HG02571 (cell line): Measurements from ENCODE around the gene HOMER2.

ENCODE experiments used
- ATAC-seq: cut with Tn5 transposase; IDR thresholded peaks from one replicate; pipeline ENCODE4 v1.9.1; 2021; ENCODE audit warnings: mild to moderate bottlenecking, moderate library complexity; ENCODE audit not compliant: unreplicated experiment

The HOMER2 gene

DNA sequence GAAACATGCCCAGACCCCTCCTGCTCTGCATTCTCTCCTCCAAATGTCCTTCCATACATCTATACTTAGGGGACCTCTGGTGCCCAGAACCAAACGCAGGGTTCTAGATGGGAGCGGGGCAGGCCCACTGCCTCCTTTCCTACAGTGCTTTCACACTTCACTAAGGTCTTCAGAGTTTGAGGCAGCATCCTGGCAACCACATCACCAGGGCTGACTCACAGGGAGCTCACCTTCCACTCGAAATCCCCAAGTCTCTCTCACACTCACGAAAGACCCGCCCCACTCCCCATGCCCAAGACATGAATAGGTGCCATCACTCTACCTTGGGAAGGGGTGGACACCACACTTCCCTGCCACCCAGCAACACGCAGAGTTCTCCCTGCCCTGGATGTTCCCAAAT is 18.9 kb downstream of the HOMER2 start:
- ATAC-seq, result no peak

DNA sequence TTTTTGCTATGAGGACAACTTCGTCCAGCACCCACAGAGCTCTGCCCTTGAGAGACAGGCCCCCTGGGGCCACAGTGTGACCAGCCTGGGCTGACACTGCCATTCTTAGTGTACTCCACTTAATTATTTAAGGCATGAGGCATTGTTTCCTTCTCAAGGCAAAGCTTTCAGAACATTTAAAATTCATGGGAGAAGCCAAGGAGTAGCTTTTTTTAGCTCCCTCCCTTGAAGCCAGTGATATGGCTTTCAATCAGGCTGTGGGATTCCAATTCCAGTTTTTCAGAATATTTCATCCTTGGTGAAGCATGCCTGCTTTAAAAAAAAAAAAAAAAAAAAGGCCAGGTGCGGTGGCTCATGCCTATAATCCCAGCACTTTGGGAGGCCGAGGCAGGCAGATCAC is 21.3 kb downstream of the HOMER2 start:
- ATAC-seq, result no peak

DNA sequence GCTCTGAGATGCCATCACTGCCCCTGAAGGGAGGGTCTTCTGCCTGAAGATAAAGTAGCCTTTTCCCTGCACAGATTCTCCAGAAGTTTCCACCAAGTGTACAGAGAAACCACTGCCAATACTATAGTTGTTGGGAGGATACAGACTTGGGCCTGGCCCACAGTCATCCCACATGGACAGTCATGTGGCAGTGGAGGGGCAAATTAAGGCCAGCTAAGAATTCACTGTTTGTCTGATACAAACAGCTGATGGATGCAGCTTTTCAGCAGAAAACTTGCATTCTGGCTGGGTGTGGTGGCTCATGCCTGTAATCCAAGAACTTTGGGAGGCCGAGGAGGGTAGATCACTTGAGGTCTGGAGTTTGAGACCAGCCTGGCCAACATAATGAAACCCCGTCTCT is 22.1 kb downstream of the HOMER2 start:
- no peak for ATAC-seq

DNA sequence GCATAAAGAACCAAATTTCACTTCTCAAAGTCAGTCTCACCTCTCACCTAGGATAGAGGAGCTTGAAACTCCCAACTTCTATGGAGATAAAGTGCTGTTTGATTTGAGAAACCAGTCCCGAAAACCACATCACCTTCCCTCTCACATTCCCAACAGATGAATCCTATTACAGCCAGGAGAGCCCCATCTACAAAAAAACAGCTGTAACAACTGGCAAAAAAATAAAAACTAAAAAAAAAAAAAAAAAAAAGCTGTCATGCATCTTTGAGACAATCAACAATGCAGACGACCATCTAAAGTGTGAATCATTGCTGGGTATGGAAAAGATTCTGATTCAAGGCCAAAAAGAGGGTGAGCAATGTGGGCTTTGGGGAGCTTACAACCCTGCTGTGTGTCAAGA is 23.8 kb downstream of the HOMER2 start:
- no peak for ATAC-seq

DNA sequence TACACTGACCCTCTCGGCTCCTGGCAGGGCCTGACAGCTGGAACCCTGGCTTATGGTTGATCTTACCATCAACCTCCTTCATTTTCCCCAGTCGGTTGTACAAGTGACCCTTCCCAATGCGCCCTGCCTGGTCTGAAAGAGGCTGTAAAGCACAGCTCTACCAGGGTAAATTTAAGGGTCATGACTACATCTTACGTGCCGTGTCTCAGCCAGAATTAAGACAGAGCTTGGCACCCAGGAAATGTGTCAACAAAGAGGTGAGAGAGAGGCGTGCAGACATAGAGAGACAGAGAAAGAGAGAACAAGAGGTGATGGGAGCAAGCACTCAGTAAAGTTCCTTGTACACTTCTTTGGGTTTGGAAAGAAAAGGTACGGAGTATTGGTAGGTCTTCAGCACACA is 28.8 kb downstream of the HOMER2 start:
- no peak for ATAC-seq

DNA sequence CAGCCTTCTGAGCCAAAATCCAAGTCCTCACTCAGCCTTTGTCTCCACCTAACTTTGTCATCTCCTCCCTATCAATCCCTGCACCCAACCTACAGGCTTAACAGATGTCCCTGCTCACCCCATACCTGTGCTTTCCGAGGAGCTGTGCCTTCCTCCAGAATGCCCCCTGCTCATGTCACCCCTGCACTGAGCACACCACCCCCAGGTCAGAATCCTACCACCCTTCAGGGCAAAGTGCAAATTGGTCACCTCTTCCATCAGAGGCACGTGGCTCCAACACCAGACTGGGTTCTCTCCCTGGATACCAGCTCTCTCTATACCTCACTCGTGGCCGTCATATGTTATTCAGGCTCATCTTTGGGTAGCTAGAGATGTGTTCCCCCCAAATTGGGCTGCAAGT is 29.8 kb downstream of the HOMER2 start:
- no peak for ATAC-seq

DNA sequence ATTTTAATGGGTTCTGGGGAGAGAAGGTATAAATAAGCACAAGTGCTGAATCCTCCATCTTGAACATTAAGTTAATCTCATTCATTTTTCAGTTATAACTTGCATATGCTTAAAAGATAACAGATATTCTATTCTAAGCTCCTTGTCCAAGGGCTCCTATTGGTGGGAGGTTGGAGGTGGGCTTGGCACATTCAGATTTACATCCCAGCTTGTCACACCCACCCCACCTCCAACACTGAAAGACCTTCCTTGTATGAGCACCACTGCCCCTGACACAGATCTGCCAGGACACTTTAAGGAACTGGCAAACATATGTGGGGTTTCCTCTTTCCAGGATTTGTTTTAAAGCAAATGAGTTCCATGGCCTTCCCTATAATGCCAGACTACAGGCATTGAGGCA is 30.6 kb downstream of the HOMER2 start:
- ATAC-seq, result no peak

DNA sequence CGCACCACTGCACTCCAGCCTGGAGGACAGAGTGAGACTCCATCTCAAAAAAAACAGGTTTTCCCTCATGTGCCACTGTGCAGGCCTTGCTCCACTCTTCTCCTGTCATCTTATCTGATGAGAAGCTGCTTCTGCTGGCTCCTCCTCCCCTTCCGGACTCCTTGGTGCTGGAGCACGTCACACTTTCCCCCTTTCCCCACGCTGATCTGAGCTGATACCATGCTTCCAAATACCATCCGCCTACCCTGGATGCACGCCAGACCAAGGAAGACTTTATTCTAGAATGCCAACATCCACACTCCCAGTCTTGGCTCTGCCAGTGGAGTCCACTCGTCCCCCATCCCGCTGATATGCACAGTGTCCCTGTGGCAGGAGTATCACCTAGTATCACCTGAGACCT is 31.3 kb downstream of the HOMER2 start:
- no peak for ATAC-seq

DNA sequence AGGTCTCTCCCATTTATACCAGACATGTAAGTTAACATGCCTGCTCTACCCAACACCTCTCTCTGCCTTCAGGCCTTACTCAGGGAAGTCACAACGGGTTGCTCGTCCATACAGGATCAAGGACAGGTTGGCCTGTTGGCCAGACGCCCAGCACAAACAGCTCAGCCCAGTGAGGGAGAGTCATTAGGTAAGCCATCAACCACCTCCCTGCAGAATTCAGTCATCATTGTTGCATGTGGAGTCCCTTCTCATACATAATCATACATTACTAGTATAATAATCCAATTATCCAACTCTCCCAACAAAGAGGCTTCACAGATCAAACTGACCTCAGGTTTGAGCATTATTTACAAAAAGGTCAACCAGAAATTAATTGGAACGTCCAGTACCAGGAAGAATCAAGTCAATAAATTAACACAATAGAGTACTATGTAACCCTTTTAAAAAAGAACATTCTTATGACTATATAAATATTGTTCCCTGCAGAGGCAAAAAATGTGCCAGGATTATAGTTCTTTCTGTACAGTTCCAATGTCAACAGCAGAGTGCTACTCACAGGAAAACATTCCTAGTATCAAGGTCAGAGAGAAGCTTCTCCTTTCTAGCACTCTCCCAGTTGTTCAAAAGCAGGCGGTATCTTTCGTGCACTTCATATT is 33.2 kb downstream of the HOMER2 start:
- no peak for ATAC-seq

DNA sequence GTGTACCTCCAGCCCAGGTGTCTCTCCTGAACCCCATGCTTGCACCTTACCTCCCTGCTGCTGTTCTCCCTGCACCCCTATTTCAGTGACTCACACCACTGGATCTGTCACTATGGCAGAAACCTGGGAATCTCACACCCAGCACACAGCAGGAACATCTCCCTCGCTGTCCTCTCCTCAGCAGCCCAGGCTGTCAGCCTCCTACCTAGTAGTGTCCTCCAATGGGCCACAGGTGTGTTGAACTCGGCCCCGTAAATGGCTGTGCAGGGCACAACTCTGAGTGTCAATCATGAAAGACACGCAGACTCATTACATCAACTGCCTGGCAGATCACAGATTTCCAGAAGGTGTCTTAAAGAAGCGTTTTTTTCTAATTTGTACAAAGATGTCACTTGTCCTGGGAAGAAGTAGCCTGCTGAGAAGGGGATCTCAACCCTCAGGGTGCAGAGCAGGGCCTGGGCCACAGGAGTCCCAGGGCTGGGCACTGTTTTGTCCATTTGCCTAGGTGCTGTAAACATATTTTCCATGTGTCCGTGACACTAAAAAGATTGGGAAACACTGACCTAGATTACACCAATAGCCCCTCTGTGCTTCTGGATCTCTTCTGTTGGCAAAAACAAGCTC is 33.8 kb downstream of the HOMER2 start:
- no peak for ATAC-seq

DNA sequence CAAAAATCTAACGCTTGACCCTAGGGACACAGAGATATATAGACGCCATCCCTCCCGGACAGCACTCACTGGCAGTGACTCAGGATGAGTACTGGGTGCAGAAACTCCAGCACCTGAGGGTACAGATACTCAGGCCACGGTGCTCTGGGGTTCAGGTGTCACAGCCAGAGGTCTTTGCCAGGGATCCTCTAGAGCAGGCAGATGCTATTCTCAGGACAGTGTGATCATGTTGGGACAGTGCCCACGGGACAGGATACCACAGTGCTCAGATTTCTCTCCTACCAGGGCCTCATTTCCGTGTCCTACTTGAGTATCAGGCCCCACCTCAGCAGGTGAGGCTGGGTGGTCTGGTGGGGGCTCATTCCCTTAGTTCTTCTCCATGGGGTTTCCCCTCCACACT is 34.4 kb downstream of the HOMER2 start:
- ATAC-seq, result no peak

DNA sequence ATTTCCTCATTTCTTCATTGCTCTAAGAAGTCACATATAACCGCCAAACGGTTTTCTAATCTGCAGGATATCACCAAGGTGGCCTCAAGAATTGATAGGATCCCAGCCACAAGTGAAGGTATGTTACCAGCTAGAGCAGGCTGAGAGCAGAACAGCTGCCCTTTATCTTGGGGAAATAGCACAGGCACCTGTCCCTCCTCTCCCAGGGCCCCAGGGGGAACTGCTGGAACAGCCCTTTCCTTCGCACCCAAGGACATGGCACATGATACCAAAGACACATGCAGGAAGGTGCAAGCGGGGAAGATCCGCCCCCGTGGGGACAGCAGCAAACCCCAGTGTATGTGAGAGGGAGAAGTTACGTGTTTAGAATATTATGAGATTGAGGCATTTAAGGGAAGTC is 35.3 kb downstream of the HOMER2 start:
- no peak for ATAC-seq

DNA sequence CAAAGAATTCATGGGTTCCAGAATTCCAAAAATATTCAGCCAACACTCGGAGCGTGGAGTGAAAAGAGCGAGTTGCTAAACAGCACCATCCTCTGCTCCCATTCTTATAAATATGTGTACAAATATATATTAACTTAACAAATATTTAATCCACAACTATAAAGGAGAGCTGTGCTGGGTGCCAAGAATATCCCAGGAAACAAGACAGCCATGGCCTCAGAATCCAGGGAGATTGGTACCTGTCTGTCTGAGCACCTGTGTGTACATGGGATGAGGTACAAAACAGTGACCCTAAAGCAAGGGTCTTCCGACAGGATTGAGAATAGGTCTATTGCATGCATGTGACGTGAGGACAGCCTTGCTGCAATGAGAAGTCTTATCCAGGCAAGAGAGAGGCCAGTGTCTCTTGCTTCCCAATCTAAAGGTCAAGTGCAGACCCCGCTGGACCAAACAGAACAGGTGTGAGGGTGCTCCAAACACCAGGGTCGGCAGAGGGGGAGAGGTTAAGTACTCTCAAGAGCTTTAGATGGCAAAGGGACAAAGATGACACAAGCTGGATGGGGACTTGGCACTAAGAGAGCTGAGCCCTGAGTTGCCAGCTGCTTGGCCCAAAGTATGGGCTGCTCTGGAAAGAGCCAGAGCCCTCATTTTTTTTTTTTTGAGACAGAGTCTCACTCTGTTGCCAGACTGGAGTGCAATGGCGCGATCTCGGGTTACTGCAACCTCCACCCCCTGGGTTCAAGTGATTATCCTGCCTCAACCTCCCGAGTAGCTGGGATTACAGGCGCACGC is 36.2 kb downstream of the HOMER2 start:
- no peak for ATAC-seq

DNA sequence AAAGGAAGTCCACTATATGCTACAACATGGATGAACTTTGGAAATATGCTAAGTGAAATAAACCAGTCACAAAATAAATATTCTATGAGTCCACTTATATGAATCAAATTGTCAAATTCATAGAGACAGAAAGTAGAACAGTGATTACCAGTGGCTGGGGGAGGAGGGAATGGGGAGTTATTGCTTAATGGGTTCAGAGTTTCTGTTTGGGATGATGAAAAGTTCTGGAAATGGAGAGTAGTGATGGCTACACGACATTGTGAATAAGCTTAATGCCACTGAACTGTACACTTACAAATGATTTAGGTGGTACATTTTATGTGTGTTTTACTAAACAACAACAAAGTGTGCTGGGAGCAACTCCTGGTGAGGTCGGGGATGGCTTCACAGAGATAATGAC is 38.1 kb downstream of the HOMER2 start:
- ATAC-seq, result no peak

DNA sequence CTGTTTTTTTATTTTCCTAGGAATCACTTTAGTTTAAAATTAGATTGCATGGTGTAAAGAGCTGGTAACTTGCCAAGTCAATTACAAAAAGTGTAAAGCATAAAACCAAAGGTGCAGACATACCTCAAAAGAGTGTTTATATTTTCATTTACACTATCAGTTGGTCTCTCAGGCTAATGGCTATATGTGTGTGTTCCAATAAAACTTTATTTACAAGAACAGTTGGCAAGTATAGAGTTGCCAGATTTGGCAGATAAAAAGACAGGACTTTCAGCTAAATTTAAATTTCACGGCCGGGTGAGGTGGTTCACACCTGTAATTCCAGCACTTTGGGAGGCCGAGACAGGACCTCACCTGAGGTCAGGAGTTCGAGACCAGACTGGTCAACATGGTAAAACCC is 41.1 kb downstream of the HOMER2 start:
- ATAC-seq, result no peak

DNA sequence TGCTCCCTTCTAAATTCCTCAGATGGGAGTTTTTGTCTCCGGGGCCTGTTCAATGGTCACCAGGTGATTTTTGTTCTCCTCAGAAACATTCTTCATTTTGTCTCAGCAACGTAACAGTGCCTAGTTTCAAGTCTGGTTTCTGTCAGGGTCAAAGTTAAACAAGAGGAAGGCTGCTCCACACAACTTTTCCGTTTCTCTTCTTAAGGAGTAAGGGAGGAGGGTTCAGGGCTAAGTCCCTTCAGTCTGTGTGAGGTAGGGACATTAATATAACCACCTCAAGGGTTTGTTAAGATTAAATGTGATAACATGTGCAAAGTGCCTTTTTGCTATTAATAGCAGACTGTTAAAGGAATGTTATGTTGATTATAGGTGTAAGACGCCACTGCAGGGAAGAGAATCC is 41.8 kb downstream of the HOMER2 start:
- no peak for ATAC-seq

DNA sequence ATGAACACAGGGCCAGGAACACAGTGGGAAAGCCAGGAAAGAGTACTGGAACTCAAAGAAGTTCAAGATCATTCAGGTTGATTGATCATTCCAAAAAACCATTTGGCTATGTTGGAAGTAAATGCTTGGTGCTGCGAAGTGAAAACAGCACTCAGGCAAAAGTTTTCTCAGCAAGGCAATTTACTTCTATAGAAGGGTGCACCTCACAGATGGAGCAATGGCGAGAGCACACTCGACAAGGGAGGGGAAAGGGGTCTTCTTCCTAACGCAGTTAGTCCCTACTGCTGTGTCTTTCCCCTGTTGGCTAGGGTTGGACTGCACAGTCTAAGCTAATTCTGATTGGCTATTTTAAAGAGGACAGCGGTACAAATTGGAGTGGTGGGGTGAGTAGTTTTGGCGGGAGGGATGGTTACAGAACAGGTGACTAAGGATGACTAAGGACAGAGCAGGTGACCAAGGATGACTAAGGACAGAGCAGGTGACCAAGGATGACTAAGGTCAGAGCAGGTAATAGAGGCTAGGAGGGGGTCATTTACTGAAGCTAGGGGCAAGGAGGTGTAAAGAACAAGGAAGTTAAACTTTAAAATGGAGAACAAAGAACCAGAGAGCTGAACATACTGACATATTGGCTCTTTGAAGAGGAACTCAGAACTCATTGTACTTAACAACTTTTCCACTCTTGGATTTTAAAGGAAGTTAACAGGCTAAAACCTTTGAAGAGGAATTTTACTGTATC is 43.3 kb downstream of the HOMER2 start:
- no peak for ATAC-seq

DNA sequence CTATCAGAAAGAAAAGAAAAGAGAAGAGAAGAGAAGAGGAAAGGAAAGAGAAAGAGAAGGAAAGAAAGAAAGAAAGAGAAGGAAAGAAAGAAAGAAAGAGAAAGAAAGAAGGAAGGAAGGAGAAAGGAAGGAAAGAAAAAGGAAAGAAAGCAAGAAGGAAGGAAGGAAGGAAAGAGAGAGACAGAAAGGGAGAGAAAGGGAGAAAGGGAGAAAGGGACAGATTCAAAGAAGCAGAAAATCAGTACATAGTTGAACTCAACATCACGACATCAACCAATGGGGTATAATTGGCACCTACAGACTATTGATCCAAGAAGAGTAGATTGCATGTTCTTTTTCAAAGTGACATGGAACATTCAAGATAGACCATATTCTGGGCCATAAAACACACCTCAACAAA is 45.2 kb downstream of the HOMER2 start:
- ATAC-seq, result no peak

DNA sequence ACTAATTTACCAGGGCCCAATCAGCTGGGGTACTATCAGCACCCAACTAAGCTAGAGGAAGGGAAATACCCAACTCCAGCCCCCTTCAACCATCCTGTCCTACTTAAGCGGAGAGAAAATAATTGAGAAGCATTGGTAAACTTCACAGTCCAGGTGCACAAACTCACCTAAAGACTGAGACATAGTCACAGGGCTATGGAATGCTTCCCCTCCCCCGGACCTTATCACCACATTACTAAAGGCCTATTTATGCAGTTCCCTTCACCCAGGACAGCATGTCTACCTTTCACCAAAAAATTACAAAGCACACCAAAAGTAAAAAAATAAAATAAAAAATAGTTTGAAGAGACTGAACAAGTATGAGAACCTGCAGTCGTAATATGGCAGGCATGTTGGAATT is 47.9 kb downstream of the HOMER2 start:
- no peak for ATAC-seq

DNA sequence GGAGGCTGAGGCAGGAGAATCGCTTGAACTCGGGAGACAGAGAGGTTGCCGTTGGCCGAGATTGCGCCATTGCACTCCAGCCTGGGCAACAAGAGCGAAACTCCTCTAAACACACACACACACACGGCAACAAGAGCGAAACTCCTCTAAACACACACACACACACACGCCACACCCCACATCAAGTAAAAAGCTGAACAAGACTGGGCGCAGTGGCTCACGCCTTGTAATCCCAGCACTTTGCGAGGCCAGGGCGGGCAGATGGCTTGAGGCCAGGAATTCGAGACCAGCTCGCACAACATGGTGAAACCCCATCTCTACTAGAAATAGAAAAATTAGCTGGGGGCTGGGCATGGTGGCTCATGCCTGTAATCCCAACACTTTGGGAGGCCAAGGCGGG is 49.0 kb downstream of the HOMER2 start:
- ATAC-seq, result no peak

DNA sequence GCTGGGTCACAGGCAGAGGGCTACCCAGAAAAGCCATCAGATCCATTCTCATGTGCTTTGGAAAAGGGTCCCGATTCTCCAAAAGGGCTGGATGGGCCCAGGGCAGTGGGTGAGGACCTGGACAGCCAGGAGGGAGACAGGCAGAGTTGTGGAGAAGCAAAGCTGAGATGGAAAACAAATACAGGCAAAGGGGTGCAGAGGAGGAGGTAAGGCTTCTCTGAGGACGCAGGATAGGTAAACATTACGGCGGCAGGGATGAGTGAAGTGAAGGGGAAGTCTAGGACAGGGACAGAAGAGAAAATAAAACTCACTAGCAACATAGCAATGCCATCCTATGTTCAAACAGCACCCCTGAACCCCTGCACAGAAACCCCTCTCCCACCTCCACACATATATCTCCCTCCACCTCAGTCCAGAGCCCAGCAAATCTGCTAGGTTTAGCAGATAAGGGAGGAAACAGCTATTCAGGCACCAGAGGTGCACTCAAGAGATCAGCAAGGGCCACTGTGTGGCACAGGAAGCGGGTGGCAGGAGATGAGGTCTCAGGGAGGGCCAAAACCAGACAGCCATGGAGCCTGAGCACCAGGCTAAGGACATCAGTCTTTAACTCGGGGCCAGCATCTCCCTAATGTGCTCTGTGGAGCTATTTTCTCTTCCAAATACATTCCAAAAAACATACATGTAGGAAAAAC is 51.3 kb downstream of the HOMER2 start:
- ATAC-seq, result no peak
